ENCODE results near the gene TMEM30B.

GRCh38 chr14:61308198-61308597, 27.1 kb upstream of the TMEM30B start:
- TF ChIP-seq CTCF (tag by site-specific recombination; IDR thresholded peaks at IDR 0.05) (no peak), HIC1 (tag by site-specific recombination; IDR thresholded peaks at IDR 0.05) (no peak), ZBTB11 (tag by site-specific recombination; conservative IDR thresholded peaks at IDR 0.05; ENCODE audit: low read depth) (no peak), ZNF768 (tag by site-specific recombination; IDR thresholded peaks at IDR 0.05) (no peak), ZNF324 (tag by site-specific recombination; IDR thresholded peaks at IDR 0.05) (no peak), ZNF692 (tag by site-specific recombination; IDR thresholded peaks at IDR 0.05) (no peak), ZSCAN5A (tag by site-specific recombination; IDR thresholded peaks at IDR 0.05) (no peak), ZFP3 (tag by site-specific recombination; IDR thresholded peaks at IDR 0.05; ENCODE audit: low read depth) (no peak), PBX3 (CRISPR knock-in tag; IDR thresholded peaks at IDR 0.05) (no peak), REST (tag by site-specific recombination; IDR thresholded peaks at IDR 0.05) (no peak), ZNF624 (tag by site-specific recombination; IDR thresholded peaks at IDR 0.05) (no peak)
